Measurements from ENCODE around the gene VPS54. TPM values are rescaled to one million over a fixed set of nuclear protein-coding genes. Genes with fewer than 3 reads are reported as not detected.
A peak's percentile ranks its signal among the peaks of the same experiment; 100 is the strongest.

The VPS54 gene
- total and polyA plus RNA-seq, 4 donors = 12.5 to 49.3 (median 15.7) TPM

GRCh38 chr2:63984606-63985359, 34.4 kb downstream of the VPS54 start:
- no peaks in the 10 kb centered on the region for H3K27me3 ChIP-seq (ENCODE audit: control insufficient read depth in 3 of 3, insufficient read depth in 3 of 3, low read length in 2 of 3)
- H3K4me3 ChIP-seq = no peak overlapping the region
- H3K9ac ChIP-seq (ENCODE audit: insufficient read depth in 1 of 2, low read length in 2 of 2) = no peak overlapping the region
- peak overlapping the region in 1 of 2 donors; percentile 40 for H3K27ac ChIP-seq (ENCODE audit: low read depth in 1 of 2, low read length in 1 of 2)
- H3K9me3 ChIP-seq (ENCODE audit: control insufficient read depth in 4 of 4, insufficient read depth in 3 of 4, low read length in 3 of 4) = peaks cover 0 to 1% (median 0%) of the 10 kb centered on the region in 4 donors
- TF ChIP-seq, protein P1, sequence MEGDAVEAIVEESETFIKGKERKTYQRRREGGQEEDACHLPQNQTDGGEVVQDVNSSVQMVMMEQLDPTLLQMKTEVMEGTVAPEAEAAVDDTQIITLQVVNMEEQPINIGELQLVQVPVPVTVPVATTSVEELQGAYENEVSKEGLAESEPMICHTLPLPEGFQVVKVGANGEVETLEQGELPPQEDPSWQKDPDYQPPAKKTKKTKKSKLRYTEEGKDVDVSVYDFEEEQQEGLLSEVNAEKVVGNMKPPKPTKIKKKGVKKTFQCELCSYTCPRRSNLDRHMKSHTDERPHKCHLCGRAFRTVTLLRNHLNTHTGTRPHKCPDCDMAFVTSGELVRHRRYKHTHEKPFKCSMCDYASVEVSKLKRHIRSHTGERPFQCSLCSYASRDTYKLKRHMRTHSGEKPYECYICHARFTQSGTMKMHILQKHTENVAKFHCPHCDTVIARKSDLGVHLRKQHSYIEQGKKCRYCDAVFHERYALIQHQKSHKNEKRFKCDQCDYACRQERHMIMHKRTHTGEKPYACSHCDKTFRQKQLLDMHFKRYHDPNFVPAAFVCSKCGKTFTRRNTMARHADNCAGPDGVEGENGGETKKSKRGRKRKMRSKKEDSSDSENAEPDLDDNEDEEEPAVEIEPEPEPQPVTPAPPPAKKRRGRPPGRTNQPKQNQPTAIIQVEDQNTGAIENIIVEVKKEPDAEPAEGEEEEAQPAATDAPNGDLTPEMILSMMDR (IDR thresholded peaks at IDR 0.05; ENCODE audit: control extremely low read depth, extremely low read depth) = no peak
- DNase-seq = no peak
- H3K4me1 ChIP-seq (ENCODE audit: control insufficient read depth in 5 of 5, insufficient read depth in 5 of 5, low read length in 5 of 5) = peaks cover 0 to 11% (median 0%) of the 10 kb centered on the region in 5 donors
- peaks cover 0 to 24% (median 8%) of the 10 kb centered on the region in 4 donors for H3K36me3 ChIP-seq (ENCODE audit: control insufficient read depth in 4 of 4, insufficient read depth in 4 of 4, low read length in 4 of 4)
- 73 to 88% methylated on average over 6 of the region's 6 CpGs for WGBS, 2 donors
- ATAC-seq (ENCODE audit: insufficient read depth, low FRiP score) = no peak

- Histone ChIP-seq H3K4me3 (no peak overlapping the region), H3K9ac (ENCODE audit: insufficient read depth in 1 of 2, low read length in 2 of 2) (no peak overlapping the region), H3K27me3 (ENCODE audit: control insufficient read depth in 3 of 3, insufficient read depth in 3 of 3, low read length in 2 of 3) (no peaks in the 10 kb centered on the region), H3K27ac (ENCODE audit: low read depth in 1 of 2, low read length in 1 of 2) (no peak overlapping the region), H3K36me3 (ENCODE audit: control insufficient read depth in 4 of 4, insufficient read depth in 4 of 4, low read length in 4 of 4) (peaks cover 0 to 21% (median 9%) of the 10 kb centered on the region in 4 donors), H3K9me3 (ENCODE audit: control insufficient read depth in 4 of 4, insufficient read depth in 3 of 4, low read length in 3 of 4) (no peaks in the 10 kb centered on the region), H3K4me1 (ENCODE audit: control insufficient read depth in 5 of 5, insufficient read depth in 5 of 5, low read length in 5 of 5) (peaks cover 0 to 11% (median 0%) of the 10 kb centered on the region in 5 donors)
- DNase-seq (no peak), ATAC-seq (ENCODE audit: insufficient read depth, low FRiP score) (no peak)
- TF ChIP-seq, protein P1 (IDR thresholded peaks at IDR 0.05; ENCODE audit: control extremely low read depth, extremely low read depth) = no peak
- 57 to 72% methylated on average over 2 of the region's 2 CpGs for WGBS, 2 donors
Observed at GRCh38 chr2:63983986-63984605, 35.1 kb downstream of the VPS54 start.

- Histone ChIP-seq H3K27ac (ENCODE audit: low read depth in 1 of 2, low read length in 1 of 2) (no peak overlapping the region), H3K27me3 (ENCODE audit: control insufficient read depth in 3 of 3, insufficient read depth in 3 of 3, low read length in 2 of 3) (no peaks in the 10 kb centered on the region), H3K4me3 (no peak overlapping the region), H3K4me1 (ENCODE audit: control insufficient read depth in 5 of 5, insufficient read depth in 5 of 5, low read length in 5 of 5) (peaks cover 0 to 11% (median 0%) of the 10 kb centered on the region in 5 donors), H3K9me3 (ENCODE audit: control insufficient read depth in 4 of 4, insufficient read depth in 3 of 4, low read length in 3 of 4) (no peaks in the 10 kb centered on the region), H3K9ac (ENCODE audit: insufficient read depth in 1 of 2, low read length in 2 of 2) (no peak overlapping the region), H3K36me3 (ENCODE audit: control insufficient read depth in 4 of 4, insufficient read depth in 4 of 4, low read length in 4 of 4) (peaks cover 0 to 23% (median 11%) of the 10 kb centered on the region in 4 donors)
- DNase-seq = no peak
- no peak for ATAC-seq (ENCODE audit: insufficient read depth, low FRiP score)
- TF ChIP-seq, protein P1 (IDR thresholded peaks at IDR 0.05; ENCODE audit: control extremely low read depth, extremely low read depth) = no peak
- WGBS, 2 donors = 96 to 99% methylated on average over 4 of the region's 4 CpGs
Observed at GRCh38 chr2:63982335-63982734, 36.9 kb downstream of the VPS54 start.

Measured in lung (tissue), 12 donors.